Measurements from ENCODE around the gene C2orf76. TPM values are rescaled to one million over a fixed set of nuclear protein-coding genes. Genes with fewer than 3 reads are reported as not detected.

C2orf76 gene
- total and polyA plus RNA-seq, 2 experiments from 2014 or later, result 5.8 to 21.6 TPM

DNA sequence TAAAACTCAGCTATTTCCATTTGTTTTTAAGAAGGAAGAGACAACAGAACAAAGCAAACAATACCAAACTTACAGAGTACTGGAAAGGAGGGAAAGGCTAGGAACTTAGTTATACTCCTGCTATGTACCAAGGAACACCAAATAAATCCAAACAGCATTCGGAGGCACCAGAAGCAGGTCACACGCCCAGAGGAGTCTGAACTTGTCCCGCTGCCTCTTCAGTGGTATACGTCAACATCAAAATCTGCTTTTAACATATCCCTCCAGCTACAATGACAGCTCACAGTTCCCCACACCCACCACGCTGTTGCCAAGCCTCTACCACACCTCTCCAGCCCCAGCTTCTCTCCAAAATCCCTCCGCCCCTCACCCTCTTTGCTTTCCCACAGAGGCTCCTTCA, 17.3 kb downstream of the C2orf76 start (continued):
- TF ChIP-seq, protein P1, sequence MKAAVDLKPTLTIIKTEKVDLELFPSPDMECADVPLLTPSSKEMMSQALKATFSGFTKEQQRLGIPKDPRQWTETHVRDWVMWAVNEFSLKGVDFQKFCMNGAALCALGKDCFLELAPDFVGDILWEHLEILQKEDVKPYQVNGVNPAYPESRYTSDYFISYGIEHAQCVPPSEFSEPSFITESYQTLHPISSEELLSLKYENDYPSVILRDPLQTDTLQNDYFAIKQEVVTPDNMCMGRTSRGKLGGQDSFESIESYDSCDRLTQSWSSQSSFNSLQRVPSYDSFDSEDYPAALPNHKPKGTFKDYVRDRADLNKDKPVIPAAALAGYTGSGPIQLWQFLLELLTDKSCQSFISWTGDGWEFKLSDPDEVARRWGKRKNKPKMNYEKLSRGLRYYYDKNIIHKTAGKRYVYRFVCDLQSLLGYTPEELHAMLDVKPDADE (IDR thresholded peaks at IDR 0.05), result no peak
- TF ChIP-seq, protein P2, sequence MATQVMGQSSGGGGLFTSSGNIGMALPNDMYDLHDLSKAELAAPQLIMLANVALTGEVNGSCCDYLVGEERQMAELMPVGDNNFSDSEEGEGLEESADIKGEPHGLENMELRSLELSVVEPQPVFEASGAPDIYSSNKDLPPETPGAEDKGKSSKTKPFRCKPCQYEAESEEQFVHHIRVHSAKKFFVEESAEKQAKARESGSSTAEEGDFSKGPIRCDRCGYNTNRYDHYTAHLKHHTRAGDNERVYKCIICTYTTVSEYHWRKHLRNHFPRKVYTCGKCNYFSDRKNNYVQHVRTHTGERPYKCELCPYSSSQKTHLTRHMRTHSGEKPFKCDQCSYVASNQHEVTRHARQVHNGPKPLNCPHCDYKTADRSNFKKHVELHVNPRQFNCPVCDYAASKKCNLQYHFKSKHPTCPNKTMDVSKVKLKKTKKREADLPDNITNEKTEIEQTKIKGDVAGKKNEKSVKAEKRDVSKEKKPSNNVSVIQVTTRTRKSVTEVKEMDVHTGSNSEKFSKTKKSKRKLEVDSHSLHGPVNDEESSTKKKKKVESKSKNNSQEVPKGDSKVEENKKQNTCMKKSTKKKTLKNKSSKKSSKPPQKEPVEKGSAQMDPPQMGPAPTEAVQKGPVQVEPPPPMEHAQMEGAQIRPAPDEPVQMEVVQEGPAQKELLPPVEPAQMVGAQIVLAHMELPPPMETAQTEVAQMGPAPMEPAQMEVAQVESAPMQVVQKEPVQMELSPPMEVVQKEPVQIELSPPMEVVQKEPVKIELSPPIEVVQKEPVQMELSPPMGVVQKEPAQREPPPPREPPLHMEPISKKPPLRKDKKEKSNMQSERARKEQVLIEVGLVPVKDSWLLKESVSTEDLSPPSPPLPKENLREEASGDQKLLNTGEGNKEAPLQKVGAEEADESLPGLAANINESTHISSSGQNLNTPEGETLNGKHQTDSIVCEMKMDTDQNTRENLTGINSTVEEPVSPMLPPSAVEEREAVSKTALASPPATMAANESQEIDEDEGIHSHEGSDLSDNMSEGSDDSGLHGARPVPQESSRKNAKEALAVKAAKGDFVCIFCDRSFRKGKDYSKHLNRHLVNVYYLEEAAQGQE (IDR thresholded peaks at IDR 0.05; ENCODE audit: unreplicated experiment), result no peak
- TF ChIP-seq NANOG (IDR thresholded peaks at IDR 0.05; ENCODE audit: borderline replicate concordance), result no peak
- TF ChIP-seq ZNF331 (CRISPR knock-in tag; IDR thresholded peaks at IDR 0.05; ENCODE audit: low read depth), result no peak
- no peak for TF ChIP-seq EZH2phosphoT487 (IDR thresholded peaks at IDR 0.05; ENCODE audit: unreplicated experiment)
- TF ChIP-seq EZH2 (IDR thresholded peaks at IDR 0.05; ENCODE audit: low read depth, unreplicated experiment), result no peak
- TF ChIP-seq ZNF114 (CRISPR knock-in tag; IDR thresholded peaks at IDR 0.05), result no peak
- no peak for TF ChIP-seq CREB1 (CRISPR knock-in tag; IDR thresholded peaks at IDR 0.05; ENCODE audit: low read depth)

DNA sequence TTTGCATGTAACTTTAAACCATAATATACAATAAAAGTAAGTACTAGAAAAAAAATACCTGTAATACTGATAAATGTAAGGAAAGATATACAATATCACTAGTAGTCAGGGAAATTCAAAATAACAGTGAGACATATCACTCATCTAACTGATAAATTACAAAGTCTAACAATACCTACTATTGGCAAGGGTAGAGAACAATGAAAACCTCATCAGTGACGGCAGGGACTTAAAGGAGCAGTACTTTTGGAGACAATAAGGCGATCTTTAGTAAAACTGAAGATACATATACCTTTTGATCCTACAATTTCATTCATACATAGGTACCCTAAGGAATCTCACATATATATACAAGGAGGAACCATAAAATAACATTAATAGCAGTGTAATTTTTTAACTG, 24.9 kb downstream of the C2orf76 start:
- ATAC-seq (no peak), DNase-seq (ENCODE audit: low spot score) (no peak)
- peaks cover 3% of the 10 kb centered on the region for H3K27me3 Mint-ChIP-seq (ENCODE audit: insufficient read depth, low read depth, poor library complexity)
- no peaks in the 10 kb centered on the region for H3K36me3 Mint-ChIP-seq (ENCODE audit: low read depth)
- Histone ChIP-seq H3K4me3 (no peak overlapping the region), H3K79me2 (replicated peaks; ENCODE audit: insufficient read depth) (no peaks in the 10 kb centered on the region), H3K36me3 (ENCODE audit: insufficient read depth) (no peaks in the 10 kb centered on the region), H3K27me3 (ENCODE audit: insufficient read depth) (no peaks in the 10 kb centered on the region), H2AFZ (no peak overlapping the region), H3K4me1 (ENCODE audit: insufficient read depth) (no peaks in the 10 kb centered on the region), H3K27ac (ENCODE audit: low read depth) (no peak overlapping the region), H3K4me2 (no peak overlapping the region), H3K9me2 (ENCODE audit: insufficient read depth) (no peaks in the 10 kb centered on the region), H3F3A (replicated peaks; ENCODE audit: low read depth) (no peaks in the 10 kb centered on the region), H4K20me1 (replicated peaks; ENCODE audit: insufficient read depth) (no peaks in the 10 kb centered on the region)
- no peaks in the 10 kb centered on the region for H3K9me3 Mint-ChIP-seq
- H3K4me3 Mint-ChIP-seq, result no peak overlapping the region
- H3K4me1 Mint-ChIP-seq, result no peaks in the 10 kb centered on the region; the same call in 2 of the 3 replicates
- H3K27ac Mint-ChIP-seq, result no peak overlapping the region
- TF ChIP-seq ZNF331 (CRISPR knock-in tag; IDR thresholded peaks at IDR 0.05; ENCODE audit: low read depth) (no peak), STAT1 (IDR thresholded peaks at IDR 0.05; ENCODE audit: unreplicated experiment) (no peak), JUNB (IDR thresholded peaks at IDR 0.05; ENCODE audit: unreplicated experiment) (no peak), CREB1 (CRISPR knock-in tag; IDR thresholded peaks at IDR 0.05; ENCODE audit: low read depth) (no peak), EZH2phosphoT487 (IDR thresholded peaks at IDR 0.05; ENCODE audit: unreplicated experiment) (no peak), ZNF114 (CRISPR knock-in tag; IDR thresholded peaks at IDR 0.05) (no peak), NANOG (IDR thresholded peaks at IDR 0.05; ENCODE audit: borderline replicate concordance) (no peak)
- TF ChIP-seq, protein P3, sequence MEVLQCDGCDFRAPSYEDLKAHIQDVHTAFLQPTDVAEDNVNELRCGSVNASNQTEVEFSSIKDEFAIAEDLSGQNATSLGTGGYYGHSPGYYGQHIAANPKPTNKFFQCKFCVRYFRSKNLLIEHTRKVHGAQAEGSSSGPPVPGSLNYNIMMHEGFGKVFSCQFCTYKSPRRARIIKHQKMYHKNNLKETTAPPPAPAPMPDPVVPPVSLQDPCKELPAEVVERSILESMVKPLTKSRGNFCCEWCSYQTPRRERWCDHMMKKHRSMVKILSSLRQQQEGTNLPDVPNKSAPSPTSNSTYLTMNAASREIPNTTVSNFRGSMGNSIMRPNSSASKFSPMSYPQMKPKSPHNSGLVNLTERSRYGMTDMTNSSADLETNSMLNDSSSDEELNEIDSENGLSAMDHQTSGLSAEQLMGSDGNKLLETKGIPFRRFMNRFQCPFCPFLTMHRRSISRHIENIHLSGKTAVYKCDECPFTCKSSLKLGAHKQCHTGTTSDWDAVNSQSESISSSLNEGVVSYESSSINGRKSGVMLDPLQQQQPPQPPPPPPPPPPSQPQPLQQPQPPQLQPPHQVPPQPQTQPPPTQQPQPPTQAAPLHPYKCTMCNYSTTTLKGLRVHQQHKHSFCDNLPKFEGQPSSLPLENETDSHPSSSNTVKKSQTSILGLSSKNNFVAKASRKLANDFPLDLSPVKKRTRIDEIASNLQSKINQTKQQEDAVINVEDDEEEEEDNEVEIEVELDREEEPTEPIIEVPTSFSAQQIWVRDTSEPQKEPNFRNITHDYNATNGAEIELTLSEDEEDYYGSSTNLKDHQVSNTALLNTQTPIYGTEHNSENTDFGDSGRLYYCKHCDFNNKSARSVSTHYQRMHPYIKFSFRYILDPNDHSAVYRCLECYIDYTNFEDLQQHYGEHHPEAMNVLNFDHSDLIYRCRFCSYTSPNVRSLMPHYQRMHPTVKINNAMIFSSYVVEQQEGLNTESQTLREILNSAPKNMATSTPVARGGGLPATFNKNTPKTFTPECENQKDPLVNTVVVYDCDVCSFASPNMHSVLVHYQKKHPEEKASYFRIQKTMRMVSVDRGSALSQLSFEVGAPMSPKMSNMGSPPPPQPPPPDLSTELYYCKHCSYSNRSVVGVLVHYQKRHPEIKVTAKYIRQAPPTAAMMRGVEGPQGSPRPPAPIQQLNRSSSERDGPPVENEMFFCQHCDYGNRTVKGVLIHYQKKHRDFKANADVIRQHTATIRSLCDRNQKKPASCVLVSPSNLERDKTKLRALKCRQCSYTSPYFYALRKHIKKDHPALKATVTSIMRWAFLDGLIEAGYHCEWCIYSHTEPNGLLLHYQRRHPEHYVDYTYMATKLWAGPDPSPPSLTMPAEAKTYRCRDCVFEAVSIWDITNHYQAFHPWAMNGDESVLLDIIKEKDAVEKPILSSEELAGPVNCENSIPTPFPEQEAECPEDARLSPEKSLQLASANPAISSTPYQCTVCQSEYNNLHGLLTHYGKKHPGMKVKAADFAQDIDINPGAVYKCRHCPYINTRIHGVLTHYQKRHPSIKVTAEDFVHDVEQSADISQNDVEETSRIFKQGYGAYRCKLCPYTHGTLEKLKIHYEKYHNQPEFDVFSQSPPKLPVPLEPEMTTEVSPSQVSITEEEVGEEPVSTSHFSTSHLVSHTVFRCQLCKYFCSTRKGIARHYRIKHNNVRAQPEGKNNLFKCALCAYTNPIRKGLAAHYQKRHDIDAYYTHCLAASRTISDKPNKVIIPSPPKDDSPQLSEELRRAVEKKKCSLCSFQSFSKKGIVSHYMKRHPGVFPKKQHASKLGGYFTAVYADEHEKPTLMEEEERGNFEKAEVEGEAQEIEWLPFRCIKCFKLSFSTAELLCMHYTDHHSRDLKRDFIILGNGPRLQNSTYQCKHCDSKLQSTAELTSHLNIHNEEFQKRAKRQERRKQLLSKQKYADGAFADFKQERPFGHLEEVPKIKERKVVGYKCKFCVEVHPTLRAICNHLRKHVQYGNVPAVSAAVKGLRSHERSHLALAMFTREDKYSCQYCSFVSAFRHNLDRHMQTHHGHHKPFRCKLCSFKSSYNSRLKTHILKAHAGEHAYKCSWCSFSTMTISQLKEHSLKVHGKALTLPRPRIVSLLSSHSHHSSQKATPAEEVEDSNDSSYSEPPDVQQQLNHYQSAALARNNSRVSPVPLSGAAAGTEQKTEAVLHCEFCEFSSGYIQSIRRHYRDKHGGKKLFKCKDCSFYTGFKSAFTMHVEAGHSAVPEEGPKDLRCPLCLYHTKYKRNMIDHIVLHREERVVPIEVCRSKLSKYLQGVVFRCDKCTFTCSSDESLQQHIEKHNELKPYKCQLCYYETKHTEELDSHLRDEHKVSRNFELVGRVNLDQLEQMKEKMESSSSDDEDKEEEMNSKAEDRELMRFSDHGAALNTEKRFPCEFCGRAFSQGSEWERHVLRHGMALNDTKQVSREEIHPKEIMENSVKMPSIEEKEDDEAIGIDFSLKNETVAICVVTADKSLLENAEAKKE (CRISPR knock-in tag; IDR thresholded peaks at IDR 0.05), result no peak
- TF ChIP-seq, protein P4, sequence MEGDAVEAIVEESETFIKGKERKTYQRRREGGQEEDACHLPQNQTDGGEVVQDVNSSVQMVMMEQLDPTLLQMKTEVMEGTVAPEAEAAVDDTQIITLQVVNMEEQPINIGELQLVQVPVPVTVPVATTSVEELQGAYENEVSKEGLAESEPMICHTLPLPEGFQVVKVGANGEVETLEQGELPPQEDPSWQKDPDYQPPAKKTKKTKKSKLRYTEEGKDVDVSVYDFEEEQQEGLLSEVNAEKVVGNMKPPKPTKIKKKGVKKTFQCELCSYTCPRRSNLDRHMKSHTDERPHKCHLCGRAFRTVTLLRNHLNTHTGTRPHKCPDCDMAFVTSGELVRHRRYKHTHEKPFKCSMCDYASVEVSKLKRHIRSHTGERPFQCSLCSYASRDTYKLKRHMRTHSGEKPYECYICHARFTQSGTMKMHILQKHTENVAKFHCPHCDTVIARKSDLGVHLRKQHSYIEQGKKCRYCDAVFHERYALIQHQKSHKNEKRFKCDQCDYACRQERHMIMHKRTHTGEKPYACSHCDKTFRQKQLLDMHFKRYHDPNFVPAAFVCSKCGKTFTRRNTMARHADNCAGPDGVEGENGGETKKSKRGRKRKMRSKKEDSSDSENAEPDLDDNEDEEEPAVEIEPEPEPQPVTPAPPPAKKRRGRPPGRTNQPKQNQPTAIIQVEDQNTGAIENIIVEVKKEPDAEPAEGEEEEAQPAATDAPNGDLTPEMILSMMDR (conservative IDR thresholded peaks at IDR 0.05; ENCODE audit: low read depth in 2 of 2), result no peak

Measured in GM23338 (cell line).